PC-3 (cell line): ENCODE measurements around the gene NR2C2. TPM values are rescaled to one million over a fixed set of nuclear protein-coding genes. Genes with fewer than 3 reads are reported as not detected.

Experiments used
- ATAC-seq: fragments of 200-7000 bp; cut with Tn5 transposase; 2 replicates; pipeline ENCODE4 v1.9.1; 2020; ENCODE audit warnings: mild to moderate bottlenecking, moderate library complexity
- BruUV-seq: library from RNA; stranded (reverse); fragments of 400-500 nt; replicated peaks from 2 replicates; lab custom pipeline; 2021; lab: Mats Ljungman, UMichigan
- CTCF ChIA-PET: fragments of 300-600 bp; sonication (Branson Sonifier 250); formaldehyde crosslinking; loops from one replicate; lab custom pipeline; 2022; ENCODE audit warnings: antibody characterized with exemption; lab: Charles Lee
- POLR2A ChIA-PET: fragments of 300-600 bp; sonication (Branson Sonifier 250); formaldehyde crosslinking; loops from one replicate; lab custom pipeline; 2022; ENCODE audit warnings: antibody characterized with exemption; ENCODE audit not compliant: unreplicated experiment; lab: Charles Lee
- DNase-seq: peaks from one replicate; pipeline ENCODE4 v3.0.0-alpha.2; 2015
- H2AFZ ChIP-seq: fragments of 300-600 bp; sonication (generic); 2 replicates; pipeline ENCODE4 v1.6.0; 2016; ENCODE audit warnings: antibody characterized with exemption, low read length
- H3F3A ChIP-seq: fragments of 300-600 bp; sonication (generic); one replicate; pipeline ENCODE4 v1.6.0; 2017; ENCODE audit warnings: antibody characterized with exemption, low read length, control low read depth, mild to moderate bottlenecking; ENCODE audit not compliant: unreplicated experiment
- H3K27ac ChIP-seq: fragments of 300-600 bp; sonication (generic); 2 replicates; pipeline ENCODE4 v1.5.1; 2016; ENCODE audit warnings: mild to moderate bottlenecking, low read length
- H3K27me3 ChIP-seq: fragments of 300-600 bp; sonication (generic); 2 replicates; pipeline ENCODE4 v1.6.1; 2016; ENCODE audit warnings: low read length, mixed read lengths
- H3K36me3 ChIP-seq: fragments of 300-600 bp; sonication (generic); 2 replicates; pipeline ENCODE4 v1.6.1; 2016; ENCODE audit warnings: low read depth, mixed run types, low read length, mixed read lengths
- H3K4me1 ChIP-seq: fragments of 300-600 bp; sonication (generic); 2 replicates; pipeline ENCODE4 v1.5.1; 2016; ENCODE audit warnings: low read length; ENCODE audit not compliant: insufficient read depth
- H3K4me2 ChIP-seq: fragments of 300-600 bp; sonication (generic); 2 replicates; pipeline ENCODE4 v1.6.0; 2016; ENCODE audit warnings: low read length
- H3K4me3 ChIP-seq: fragments of 300-600 bp; sonication (generic); 2 replicates; pipeline ENCODE4 v1.5.1; 2016; ENCODE audit warnings: mild to moderate bottlenecking, low read length, mixed read lengths
- H3K79me2 ChIP-seq: fragments of 300-600 bp; sonication (generic); 2 replicates; pipeline ENCODE4 v1.6.1; 2017; ENCODE audit warnings: low read length, mixed read lengths
- H3K9ac ChIP-seq: fragments of 300-600 bp; sonication (generic); 2 replicates; pipeline ENCODE4 v1.6.0; 2016; ENCODE audit warnings: mild to moderate bottlenecking, low read length
- H3K9me2 ChIP-seq: fragments of 300-600 bp; sonication (generic); replicated peaks from 2 replicates; pipeline ENCODE4 v1.6.1; 2016; ENCODE audit warnings: mixed run types, low read length, mixed read lengths
- H3K9me3 ChIP-seq: fragments of 300-600 bp; sonication (generic); 2 replicates; pipeline ENCODE4 v1.6.1; 2016; ENCODE audit warnings: low read length, mixed read lengths
- H4K20me1 ChIP-seq: fragments of 300-600 bp; sonication (generic); 2 replicates; pipeline ENCODE4 v1.6.1; 2016; ENCODE audit warnings: low read length, mixed read lengths
- CTCF ChIP-seq: fragments of 300-600 bp; sonication (generic); conservative IDR thresholded peaks from 2 replicates; pipeline ENCODE4 v1.5.1; 2017; ENCODE audit warnings: antibody characterized with exemption, low read depth, mild to moderate bottlenecking, low read length
- EZH2 ChIP-seq: fragments of 300-600 bp; sonication (generic); IDR thresholded peaks from one replicate; pipeline ENCODE4 v1.6.1; 2017; ENCODE audit warnings: antibody characterized with exemption, mild to moderate bottlenecking, low read length; ENCODE audit not compliant: unreplicated experiment
- EZH2phosphoT487 ChIP-seq: fragments of 300-600 bp; sonication (generic); IDR thresholded peaks from 2 replicates; pipeline ENCODE4 v1.6.1; 2018; ENCODE audit warnings: mild to moderate bottlenecking, antibody characterized with exemption, low read length, borderline replicate concordance
- intact Hi-C: fragments of 100-400 bp; cut with micrococcal nuclease; formaldehyde crosslinking; loops from 2 replicates; pipeline ENCODE4 v1.9.0; 2023
- total RNA-seq: library from RNA; depleted of rRNA; stranded (reverse); fragments of >200 nt; gene quantifications from 2 replicates; pipeline ENCODE4 v1.2.3, GENCODE V29; 2014

Gene NR2C2
- total RNA-seq, 1 experiment from 2014 or later, result 21.9 TPM

- Histone ChIP-seq H3F3A (no peaks in the 10 kb centered on the region), H3K4me3 (no peak overlapping the region), H3K9ac (no peak overlapping the region), H3K4me2 (no peak overlapping the region), H3K27me3 (peaks cover 33% of the 10 kb centered on the region), H3K27ac (no peak overlapping the region), H3K4me1 (peaks cover 15% of the 10 kb centered on the region), H3K36me3 (no peaks in the 10 kb centered on the region), H3K9me2 (no peaks in the 10 kb centered on the region), H3K9me3 (no peaks in the 10 kb centered on the region), H4K20me1 (no peaks in the 10 kb centered on the region), H3K79me2 (no peaks in the 10 kb centered on the region), H2AFZ (no peak overlapping the region)
- BruUV-seq, result no TSS peak
- TF ChIP-seq CTCF (no peak), EZH2phosphoT487 (no peak)
- ATAC-seq (no peak), DNase-seq (no peak)
- intact Hi-C loops, result no loop called here
- ChIA-PET CTCF (no interaction called here), POLR2A (no interaction called here)
These were observed 29.0 kb upstream of the NR2C2 start for GRCh38 chr3:14918356-14918860.

- TF ChIP-seq EZH2phosphoT487 (no peak), EZH2 (no peak), CTCF (no peak)
- peak; percentile 10 for ATAC-seq
- Histone ChIP-seq H3K79me2 (no peaks in the 10 kb centered on the region), H3K4me3 (no peak overlapping the region), H3K27ac (no peak overlapping the region), H2AFZ (peak overlapping the region; percentile 74), H3F3A (no peaks in the 10 kb centered on the region), H3K4me2 (peak overlapping the region; percentile 65), H3K27me3 (peaks cover 20% of the 10 kb centered on the region), H3K9me3 (no peaks in the 10 kb centered on the region), H3K9me2 (no peaks in the 10 kb centered on the region), H3K4me1 (peaks cover 15% of the 10 kb centered on the region), H4K20me1 (no peaks in the 10 kb centered on the region), H3K9ac (no peak overlapping the region), H3K36me3 (no peaks in the 10 kb centered on the region)
- CTCF ChIA-PET, result interaction anchor here (1.0 to 1.5 kb wide), 7 partner anchors 128 to 1024 kb away, joined by 3 to 8 read pairs (median 3); no protein-coding TSS in a partner anchor
- POLR2A ChIA-PET, result no interaction called here
- no peak for DNase-seq
- BruUV-seq, result no TSS peak
- intact Hi-C loops, result loop anchor here (5.0 kb wide), 1 partner anchor 413 kb away; no protein-coding TSS in a partner anchor
These were observed 26.8 kb upstream of the NR2C2 start for GRCh38 chr3:14920536-14920935.

GRCh38 chr3:14921034-14921616 lies 26.3 kb upstream of the NR2C2 start:
- intact Hi-C loops, result loop anchor here (1.0 to 5.0 kb wide), 3 partner anchors 130 to 414 kb away; no protein-coding TSS in a partner anchor
- no peaks in the 10 kb centered on the region for H3K36me3 ChIP-seq
- DNase-seq (peak; percentile 95), ATAC-seq (peak; percentile 84)
- no peak overlapping the region for H3K27ac ChIP-seq
- POLR2A ChIA-PET, result no interaction called here
- no peaks in the 10 kb centered on the region for H3K9me2 ChIP-seq
- H3K9me3 ChIP-seq, result no peaks in the 10 kb centered on the region
- H3F3A ChIP-seq, result no peaks in the 10 kb centered on the region
- peaks cover 15% of the 10 kb centered on the region for H3K4me1 ChIP-seq
- peaks cover 20% of the 10 kb centered on the region for H3K27me3 ChIP-seq
- BruUV-seq, result no TSS peak
- H2AFZ ChIP-seq, result peak overlapping the region; percentile 74
- CTCF ChIA-PET, result interaction anchor here (0.7 to 1.5 kb wide), 7 partner anchors 60 to 1025 kb away, joined by 3 to 8 read pairs (median 4); no protein-coding TSS in a partner anchor
- H3K79me2 ChIP-seq, result no peaks in the 10 kb centered on the region
- no peak overlapping the region; the same call in 1 of the 2 replicates for H3K4me3 ChIP-seq
- H4K20me1 ChIP-seq, result no peaks in the 10 kb centered on the region
- no peak overlapping the region for H3K9ac ChIP-seq
- TF ChIP-seq CTCF, result peak; percentile 93
- TF ChIP-seq EZH2phosphoT487, result no peak
- no peak for TF ChIP-seq EZH2
- H3K4me2 ChIP-seq, result peak overlapping the region; percentile 65
